Measurements from ENCODE around the gene TP53AIP1.

TP53AIP1 gene

GRCh38 chr11:128889657-128890213 is 52.9 kb downstream of the TP53AIP1 start:
- DNase-seq (ENCODE audit: low spot score): no peak

- DNase-seq (ENCODE audit: low spot score): no peak
These were observed 54.4 kb downstream of the TP53AIP1 start for GRCh38 chr11:128888034-128888985.

- no peak for DNase-seq (ENCODE audit: low spot score)
These were observed 56.1 kb downstream of the TP53AIP1 start for GRCh38 chr11:128886406-128887124.

Data from hematopoietic multipotent progenitor cell treated with erythropoietin and hydrocortisone succinate and interleukin-3 and kit ligand, for 15 days (in vitro differentiated cells).